NCI-H748 treated with DMSO at 0.1 percent for 48 hours (cell line): ENCODE results near the gene F3.
"Not testable (repeated sequence)": the region's sequence is repeated elsewhere in the genome, so short reads cannot be mapped to it uniquely, and the experiment has no call there.

Experiments used
- DNase-seq: peaks from one replicate; lab custom pipeline; 2025; lab: John Stamatoyannopoulos, UW

The F3 gene

DNA sequence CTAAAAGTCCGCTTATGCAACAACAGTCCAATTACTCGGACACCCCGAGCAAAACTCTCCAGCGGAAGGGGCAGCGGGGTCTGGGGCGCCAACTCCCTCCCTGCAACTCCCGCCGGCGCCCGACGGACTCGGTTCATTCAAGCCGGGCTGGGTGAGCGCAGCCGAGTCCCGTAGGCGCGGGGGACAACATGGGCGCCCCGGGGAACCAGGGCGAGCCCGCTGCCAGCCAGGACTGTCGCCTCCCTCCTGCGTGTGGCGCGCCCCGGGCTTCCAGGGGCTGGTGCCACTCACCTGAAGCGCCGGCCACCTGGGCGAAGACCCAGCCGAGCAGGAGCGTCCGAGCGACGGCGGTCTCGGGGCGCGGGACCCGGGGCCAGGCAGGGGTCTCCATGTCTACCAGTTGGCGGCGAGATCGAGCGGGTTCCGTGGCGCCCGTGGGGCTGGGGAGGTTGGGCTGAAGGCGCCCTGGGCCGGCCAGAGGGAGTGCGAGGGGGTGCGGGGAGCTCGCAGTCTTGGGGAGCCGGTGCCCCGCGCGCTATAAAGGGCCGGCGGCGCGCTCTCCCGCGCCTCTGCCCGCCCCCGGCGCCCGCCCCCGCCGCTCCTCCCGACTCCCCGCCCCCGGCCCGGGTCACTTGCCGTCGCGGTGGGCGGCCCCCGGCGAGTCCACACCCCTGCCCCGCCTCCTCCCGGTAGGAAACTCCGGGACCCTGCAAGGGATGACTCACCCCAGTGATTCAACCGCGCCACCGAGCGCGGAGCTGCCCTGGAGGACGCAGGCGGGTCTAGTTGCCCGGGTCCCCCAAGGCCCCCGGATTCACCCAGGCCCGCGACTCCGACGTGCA lies at the start of gene F3:
Gene F3, minus strand, starts transcription at position 514 of the 842 bp plus-strand sequence. Its CDS starts 123 bp downstream, at position 391.
- DNase-seq = no peak

GRCh38 chr1:94590203-94591137 lies 48.9 kb upstream of the F3 start:
- no peak for DNase-seq

DNA sequence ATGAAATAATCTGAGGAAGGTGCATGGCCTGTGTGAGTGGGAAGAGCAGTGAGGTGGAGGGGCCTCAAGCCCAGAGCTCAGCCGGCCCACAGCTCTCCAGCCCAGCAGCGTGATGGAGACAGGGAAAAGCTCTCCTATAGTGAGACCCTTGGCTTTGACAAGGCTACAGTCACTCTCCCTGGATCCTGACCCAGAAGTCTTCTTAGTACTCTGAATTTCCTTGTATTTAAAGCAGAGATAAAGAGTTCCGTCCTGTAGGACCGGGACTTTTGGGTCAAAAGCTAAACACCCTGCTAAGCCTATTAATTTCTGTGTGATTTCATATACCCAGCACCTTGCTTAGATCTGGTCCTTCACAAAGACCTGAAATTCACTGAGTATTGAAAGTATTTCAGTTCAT lies 48.2 kb upstream of the F3 start:
- DNase-seq = no peak

DNA sequence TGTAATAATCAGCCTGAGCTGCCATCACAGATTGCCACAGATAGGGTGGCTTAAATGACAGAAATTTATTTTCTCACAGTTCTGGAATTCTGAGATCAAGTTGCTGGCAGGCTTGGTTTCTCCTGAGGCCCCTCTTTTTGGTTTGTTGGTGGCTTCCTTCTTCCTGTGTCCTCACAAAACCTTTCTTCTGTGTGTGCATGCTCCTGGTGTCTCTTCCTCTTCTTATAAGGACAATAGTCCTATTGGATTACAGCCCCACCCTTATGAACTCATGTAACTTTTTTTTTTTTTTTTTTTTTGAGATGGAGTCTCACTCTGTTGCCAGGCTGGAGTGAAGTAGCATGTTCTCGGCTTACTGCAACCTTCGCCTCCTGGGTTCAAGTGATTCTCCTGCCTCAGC lies 41.0 kb upstream of the F3 start:
- no peak for DNase-seq

DNA sequence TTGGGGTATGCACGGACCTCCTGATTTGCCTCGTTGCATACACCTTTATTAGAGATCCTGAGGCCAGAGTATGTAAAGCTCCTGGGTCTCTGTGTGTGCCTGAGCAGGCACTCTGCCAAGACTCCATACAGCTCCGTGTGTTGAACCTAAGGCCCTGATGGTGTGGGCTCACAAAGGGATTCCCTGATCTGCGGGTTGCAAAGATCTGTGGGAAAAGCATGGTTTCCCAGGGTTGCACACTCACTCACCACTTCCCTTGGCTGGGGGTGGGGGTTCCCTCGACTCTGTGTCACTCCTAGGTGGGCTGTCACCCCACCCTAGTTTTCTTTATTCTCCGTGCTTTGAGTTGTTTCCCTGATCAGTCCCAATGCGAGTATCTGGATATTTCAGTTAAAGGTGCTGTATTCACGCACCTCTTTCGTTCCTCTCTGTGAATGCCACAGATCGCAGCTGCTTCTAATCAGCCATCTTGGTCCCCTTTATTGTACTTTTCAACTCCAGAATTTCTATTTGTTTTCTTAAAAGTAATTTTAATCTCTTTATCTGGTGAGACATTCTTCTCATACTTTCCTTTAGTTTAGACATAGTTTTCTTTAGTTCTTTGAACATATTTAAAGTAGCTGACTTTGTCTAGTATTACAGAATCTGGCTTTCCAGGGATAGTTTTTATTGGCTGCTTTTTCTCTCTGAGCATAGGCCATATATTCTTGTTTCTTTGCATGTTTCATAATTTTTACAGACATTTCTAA lies 39.0 kb upstream of the F3 start:
- DNase-seq = no peak

DNA sequence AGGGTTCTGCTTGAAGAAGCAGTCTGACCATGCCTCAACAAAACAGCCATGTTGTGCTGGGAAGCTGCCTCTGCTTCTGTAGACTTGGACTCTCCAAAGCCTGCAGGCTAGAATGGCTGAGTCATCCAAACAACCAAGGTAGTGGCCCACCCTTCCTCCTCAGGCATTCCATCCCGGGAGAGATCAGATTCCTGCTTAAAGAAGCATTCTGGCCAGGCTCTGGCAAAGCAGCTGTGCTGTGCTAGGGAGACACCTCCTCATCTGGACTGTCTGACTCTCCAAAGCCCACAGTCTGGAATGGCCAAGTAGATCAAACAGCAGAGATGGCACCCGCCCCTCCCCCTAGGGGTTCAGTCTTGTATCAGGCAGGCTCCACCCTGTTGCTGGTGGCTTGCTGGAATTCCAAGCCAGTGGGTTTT lies 38.3 kb upstream of the F3 start:
- DNase-seq = no peak

DNA sequence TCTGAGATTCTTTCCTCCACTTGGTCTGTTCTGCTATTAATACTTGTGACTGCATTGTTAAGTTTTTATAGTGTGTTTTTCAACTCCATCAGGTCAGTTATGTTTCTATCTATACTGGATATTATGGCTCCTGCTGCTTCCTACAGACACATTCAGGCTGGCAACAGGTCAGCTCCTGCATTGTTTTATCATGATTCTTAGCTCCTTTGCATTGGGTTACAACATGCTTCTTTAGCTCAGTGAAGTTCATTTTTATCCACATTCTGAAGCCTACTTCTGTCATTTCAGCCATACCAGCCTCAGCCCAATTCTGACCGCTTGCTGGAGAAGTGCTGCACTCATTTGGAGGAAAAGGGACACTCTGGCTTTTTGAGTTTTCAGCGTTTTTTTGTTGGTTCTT lies 37.3 kb upstream of the F3 start:
- no peak for DNase-seq

- not testable (repeated sequence) for DNase-seq
These were observed 32.4 kb upstream of the F3 start for GRCh38 chr1:94573917-94574316.

GRCh38 chr1:94572780-94573179 lies 31.2 kb upstream of the F3 start:
- DNase-seq = no peak

GRCh38 chr1:94570965-94571364 lies 29.4 kb upstream of the F3 start:
- DNase-seq = not testable (repeated sequence)

- not testable (repeated sequence) for DNase-seq
These were observed 27.2 kb upstream of the F3 start for GRCh38 chr1:94568806-94569205.

- not testable (repeated sequence) for DNase-seq
These were observed 26.5 kb upstream of the F3 start for GRCh38 chr1:94567975-94568607.

GRCh38 chr1:94566436-94566835 lies 24.9 kb upstream of the F3 start:
- DNase-seq = not testable (repeated sequence)

- no peak for DNase-seq
These were observed 24.3 kb upstream of the F3 start for GRCh38 chr1:94565901-94566300.

DNA sequence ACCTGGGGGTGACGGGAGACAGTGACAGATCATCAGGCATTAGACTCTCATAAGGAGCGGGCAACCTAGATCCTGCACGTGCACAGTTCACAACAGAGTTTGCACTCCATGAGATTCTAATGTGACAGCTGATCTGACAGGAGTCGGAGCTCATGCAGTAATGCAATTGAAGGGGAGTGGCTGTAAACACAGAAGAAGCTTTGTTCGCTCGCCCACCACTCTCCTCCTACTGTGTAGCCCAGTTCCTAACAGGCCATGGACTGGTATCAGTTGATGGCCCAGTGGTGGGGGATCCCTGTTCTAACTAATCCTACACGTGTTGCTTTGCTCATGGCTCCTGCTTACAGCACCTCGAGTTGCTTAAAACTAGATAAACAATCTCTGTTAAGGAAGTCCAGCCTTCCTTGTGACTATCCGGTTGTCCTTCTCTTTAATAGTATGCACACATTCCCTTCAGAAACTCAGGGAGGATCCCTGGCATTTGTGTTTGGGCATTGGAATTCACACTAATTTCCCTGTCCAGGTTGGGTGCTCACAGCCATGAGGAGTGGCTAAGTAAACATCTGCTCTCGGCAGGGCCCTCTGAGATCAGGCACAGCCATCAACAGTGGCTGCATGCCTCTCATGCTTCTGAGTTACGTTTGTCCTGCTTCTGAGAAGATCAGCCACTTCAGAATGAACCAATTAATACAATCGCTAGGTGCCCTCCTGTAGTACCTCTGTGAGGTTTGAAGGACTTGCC lies 21.1 kb upstream of the F3 start:
- no peak for DNase-seq

GRCh38 chr1:94560333-94560732 lies 18.8 kb upstream of the F3 start:
- no peak for DNase-seq

DNA sequence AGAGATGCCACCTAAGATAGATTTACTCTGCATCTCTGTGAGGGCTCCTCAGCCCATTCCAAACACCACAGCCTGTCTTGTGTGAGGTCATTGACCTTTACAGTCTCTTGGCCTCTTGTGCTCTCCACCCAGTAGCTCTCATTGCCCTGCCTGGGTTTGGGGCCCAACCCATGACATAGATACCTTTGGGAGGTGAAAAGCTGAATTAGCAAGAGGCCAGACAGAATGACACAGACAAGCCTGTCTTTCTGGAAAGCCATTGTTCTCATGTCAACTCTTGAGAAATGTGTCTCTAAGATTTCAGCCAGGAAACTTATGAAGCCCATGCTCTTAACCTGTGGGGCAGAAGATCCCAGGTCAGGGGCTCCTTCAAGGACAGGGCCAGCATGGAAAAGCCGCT lies 18.4 kb upstream of the F3 start:
- no peak for DNase-seq

DNA sequence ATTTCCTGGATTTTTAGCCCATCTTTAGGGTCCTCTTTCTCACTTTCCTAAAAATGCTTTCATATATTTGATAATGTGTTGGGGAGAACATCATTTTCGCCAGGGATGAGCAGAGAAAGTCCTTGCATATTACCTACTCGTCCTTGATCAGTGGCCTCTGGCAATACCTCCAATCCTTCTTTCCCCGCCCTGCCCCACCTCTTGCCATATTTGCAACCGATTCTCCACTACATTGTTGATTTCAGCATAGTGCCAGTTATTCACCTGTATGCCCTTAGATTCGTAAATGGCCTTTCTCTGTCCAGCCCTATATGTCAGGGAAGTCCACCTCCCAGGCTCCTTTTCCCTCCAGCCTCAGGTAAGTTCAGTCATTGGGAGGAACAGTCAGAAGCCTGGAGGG lies 13.5 kb upstream of the F3 start:
- no peak for DNase-seq

- DNase-seq = no peak
These were observed 13.0 kb upstream of the F3 start for GRCh38 chr1:94554580-94554979.

- DNase-seq = no peak
These were observed 12.4 kb upstream of the F3 start for GRCh38 chr1:94553931-94554330.

- no peak for DNase-seq
These were observed 11.8 kb upstream of the F3 start for GRCh38 chr1:94553323-94553730.
